NT2/D1 (cell line): ENCODE data around the gene BST1.

Experiments
- SUZ12 ChIP-seq: IDR thresholded peaks from 2 replicates; pipeline ENCODE4 v1.6.1; 2011; ENCODE audit not compliant: insufficient read length, insufficient read depth; ENCODE audit errors: extremely low read depth
- YY1 ChIP-seq: IDR thresholded peaks from 2 replicates; pipeline ENCODE4 v1.6.1; 2011; ENCODE audit not compliant: insufficient read length, insufficient read depth

DNA sequence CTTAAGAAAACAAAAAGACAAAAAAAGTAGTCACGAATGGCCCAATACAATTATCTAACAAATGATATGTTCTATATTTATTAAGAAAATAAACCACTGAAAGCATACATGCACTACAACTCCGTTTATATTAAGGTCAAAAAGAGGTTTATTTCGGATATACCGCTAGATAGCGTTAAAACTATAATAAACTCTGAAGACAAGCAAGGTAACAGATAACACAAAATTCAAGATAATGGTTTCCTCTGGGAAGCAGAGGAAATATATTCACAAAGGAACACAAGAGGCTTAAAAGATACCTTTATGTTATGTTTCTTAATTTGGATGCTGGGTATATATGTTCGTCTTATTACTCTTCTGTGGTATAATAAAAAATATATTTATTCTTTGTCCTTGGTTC is 26.0 kb upstream of the BST1 start:
- TF ChIP-seq YY1 (no peak), SUZ12 (no peak)
